Activated CD4-positive, CD25-positive, alpha-beta regulatory T cell (primary cell): ENCODE measurements around the gene SPATA46.

ENCODE experiments used
- DNase-seq, 4 experiments: peaks; one replicate each; lab custom pipeline; 2025; lab: John Stamatoyannopoulos, UW

SPATA46 gene

GRCh38 chr1:162390396-162391185 lies 13.9 kb upstream of the SPATA46 start:
- no peak for DNase-seq

- no peak for DNase-seq
These were observed 13.3 kb upstream of the SPATA46 start for GRCh38 chr1:162389971-162390370.

GRCh38 chr1:162389021-162389818 lies 12.6 kb upstream of the SPATA46 start:
- no peak for DNase-seq

GRCh38 chr1:162388615-162389014 lies 12.0 kb upstream of the SPATA46 start:
- DNase-seq = no peak

- DNase-seq = no peak
These were observed 11.5 kb upstream of the SPATA46 start for GRCh38 chr1:162388083-162388594.

GRCh38 chr1:162387226-162388082 lies 10.8 kb upstream of the SPATA46 start:
- no peak for DNase-seq

- DNase-seq = no peak
These were observed 9.9 kb upstream of the SPATA46 start for GRCh38 chr1:162386292-162387225.

GRCh38 chr1:162385702-162386101 lies 9.0 kb upstream of the SPATA46 start:
- DNase-seq = no peak

- no peak for DNase-seq
These were observed 8.6 kb upstream of the SPATA46 start for GRCh38 chr1:162385280-162385623.

- DNase-seq = no peak
These were observed 8.1 kb upstream of the SPATA46 start for GRCh38 chr1:162384601-162385279.

GRCh38 chr1:162384116-162384515 lies 7.5 kb upstream of the SPATA46 start:
- no peak for DNase-seq

- DNase-seq = no peak
These were observed 6.9 kb upstream of the SPATA46 start for GRCh38 chr1:162383516-162383915.

- no peak for DNase-seq
These were observed 6.4 kb upstream of the SPATA46 start for GRCh38 chr1:162383091-162383490.

- DNase-seq = no peak
These were observed 5.5 kb upstream of the SPATA46 start for GRCh38 chr1:162381941-162382750.

GRCh38 chr1:162381383-162381782 lies 4.7 kb upstream of the SPATA46 start, which contains the start of gene C1orf226:
C1orf226 (plus strand) TSS chr1:162381728; CDS start chr1:162381902, 174 bp downstream.
- no peak for DNase-seq

GRCh38 chr1:162380061-162380846 lies 3.6 kb upstream of the SPATA46 start:
- no peak for DNase-seq

- DNase-seq = no peak
These were observed 1.2 kb downstream of the SPATA46 start for GRCh38 chr1:162375463-162375862.

- DNase-seq = no peak
These were observed 2.2 kb downstream of the SPATA46 start for GRCh38 chr1:162374406-162374805.
